ENCODE results near the gene CDX4. TPM values are rescaled to one million over a fixed set of nuclear protein-coding genes. Genes with fewer than 3 reads are reported as not detected.

CDX4 gene, protein sequence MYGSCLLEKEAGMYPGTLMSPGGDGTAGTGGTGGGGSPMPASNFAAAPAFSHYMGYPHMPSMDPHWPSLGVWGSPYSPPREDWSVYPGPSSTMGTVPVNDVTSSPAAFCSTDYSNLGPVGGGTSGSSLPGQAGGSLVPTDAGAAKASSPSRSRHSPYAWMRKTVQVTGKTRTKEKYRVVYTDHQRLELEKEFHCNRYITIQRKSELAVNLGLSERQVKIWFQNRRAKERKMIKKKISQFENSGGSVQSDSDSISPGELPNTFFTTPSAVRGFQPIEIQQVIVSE
- not detected for total RNA-seq
- polyA plus RNA-seq, result not detected

DNA sequence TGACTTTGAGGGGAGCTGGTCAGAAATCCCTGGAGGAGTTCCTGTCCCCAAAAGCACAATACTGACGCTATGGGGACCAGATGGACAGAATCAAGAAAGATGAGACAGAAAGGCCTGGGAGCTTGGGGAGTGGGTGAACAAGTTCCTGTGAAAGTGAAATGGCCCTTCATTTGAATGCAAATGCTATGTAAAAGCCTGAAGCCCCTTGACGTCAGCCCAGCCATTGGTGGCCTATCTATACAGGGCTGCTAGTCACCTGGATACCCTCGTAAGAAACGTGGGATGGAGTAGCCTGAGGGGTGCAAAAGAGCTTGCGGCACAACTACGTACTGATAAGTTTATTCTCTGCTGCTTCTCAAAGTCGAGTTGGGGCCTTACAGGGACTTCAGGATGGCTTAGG, at the start of gene CDX4:
TSS of gene CDX4 (plus strand) at position 223 of the 400 bp plus-strand sequence. CDS start 201 bp downstream, outside the sequence.
- Mint-ChIP-seq H3K27ac (no peak within 1 kb of the TSS), H3K4me1 (peaks cover 0 to 3% (median 1%) of the 10 kb centered on the region in 4 donors), H3K9me3 (peaks cover 0 to 3% (median 0%) of the 10 kb centered on the region in 7 donors), H3K36me3 (no peaks in the 10 kb centered on the region), H3K27me3 (peaks cover 45% of the 10 kb centered on the region), H3K4me3 (no peak within 1 kb of the TSS)
- H3K4me3 ChIP-seq (ENCODE audit: low read depth, low read length), result no peak within 1 kb of the TSS
- DNase-seq (no peak), ATAC-seq (ENCODE audit: low read depth in 2 of 2) (no peak)
- no peaks in the 10 kb centered on the region for H3K9me3 ChIP-seq (ENCODE audit: control insufficient read depth in 2 of 2, low read length in 2 of 2)
- peaks cover 3% of the 10 kb centered on the region for H3K27me3 ChIP-seq (ENCODE audit: control insufficient read depth, insufficient read depth, low read length)
- no peaks in the 10 kb centered on the region for H3K4me1 ChIP-seq (ENCODE audit: control insufficient read depth, insufficient read depth, low read length, poor library complexity, severe bottlenecking)
- no peaks in the 10 kb centered on the region for H3K36me3 ChIP-seq (ENCODE audit: control insufficient read depth, insufficient read depth, low read length)
- no peak within 1 kb of the TSS for H3K27ac ChIP-seq (ENCODE audit: insufficient read depth, low read length, poor library complexity, severe bottlenecking)

- Mint-ChIP-seq H3K4me1 (no peaks in the 10 kb centered on the region), H3K9me3 (peaks cover 0 to 3% (median 0%) of the 10 kb centered on the region in 7 donors), H3K27ac (no peak overlapping the region), H3K27me3 (no peaks in the 10 kb centered on the region), H3K36me3 (no peaks in the 10 kb centered on the region), H3K4me3 (no peak overlapping the region)
- ATAC-seq (ENCODE audit: low read depth in 2 of 2) (no peak), DNase-seq (no peak)
- no peak overlapping the region for H3K27ac ChIP-seq (ENCODE audit: insufficient read depth, low read length, poor library complexity, severe bottlenecking)
- no peaks in the 10 kb centered on the region for H3K27me3 ChIP-seq (ENCODE audit: control insufficient read depth, insufficient read depth, low read length)
- no peak overlapping the region for H3K4me3 ChIP-seq (ENCODE audit: low read depth, low read length)
- no peaks in the 10 kb centered on the region for H3K4me1 ChIP-seq (ENCODE audit: control insufficient read depth, insufficient read depth, low read length, poor library complexity, severe bottlenecking)
- H3K9me3 ChIP-seq (ENCODE audit: control insufficient read depth in 2 of 2, low read length in 2 of 2), result no peaks in the 10 kb centered on the region
- no peaks in the 10 kb centered on the region for H3K36me3 ChIP-seq (ENCODE audit: control insufficient read depth, insufficient read depth, low read length)
Observed at GRCh38 chrX:73398185-73398914, 48.5 kb upstream of the CDX4 start.

DNA sequence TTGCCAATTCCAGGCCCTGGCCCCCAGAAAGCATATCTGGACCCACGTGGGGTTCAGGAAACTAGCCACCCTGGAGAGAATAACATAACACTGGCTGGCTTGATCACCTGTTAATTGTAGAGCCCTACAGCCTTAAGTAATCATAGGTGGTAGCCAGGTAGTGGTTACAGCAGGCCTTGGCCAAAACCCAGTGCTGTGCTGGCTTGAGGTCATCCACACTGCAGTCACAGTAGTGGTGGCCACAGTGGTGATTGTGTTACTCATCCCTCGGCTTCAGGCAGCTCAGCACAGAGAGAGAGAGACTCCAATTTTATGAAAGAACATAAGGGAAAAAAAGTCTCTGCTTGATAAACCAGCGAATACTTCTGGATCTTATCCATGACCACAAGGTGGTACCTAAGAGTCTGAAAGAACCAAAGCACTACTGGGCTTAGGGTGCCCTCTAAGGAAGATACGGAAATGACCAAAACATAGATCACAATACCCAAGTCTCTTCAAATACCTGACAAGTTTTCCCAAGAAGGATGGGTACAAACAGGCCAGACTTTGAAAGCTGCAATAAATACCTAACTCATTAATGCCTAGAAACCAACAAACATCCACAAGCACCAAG, 46.6 kb upstream of the CDX4 start:
- DNase-seq (no peak), ATAC-seq (ENCODE audit: low read depth in 2 of 2) (no peak)
- Histone ChIP-seq H3K36me3 (ENCODE audit: control insufficient read depth, insufficient read depth, low read length) (no peaks in the 10 kb centered on the region), H3K9me3 (ENCODE audit: control insufficient read depth in 2 of 2, low read length in 2 of 2) (no peaks in the 10 kb centered on the region), H3K4me3 (ENCODE audit: low read depth, low read length) (no peak overlapping the region), H3K27ac (ENCODE audit: insufficient read depth, low read length, poor library complexity, severe bottlenecking) (no peak overlapping the region), H3K4me1 (ENCODE audit: control insufficient read depth, insufficient read depth, low read length, poor library complexity, severe bottlenecking) (no peaks in the 10 kb centered on the region), H3K27me3 (ENCODE audit: control insufficient read depth, insufficient read depth, low read length) (no peaks in the 10 kb centered on the region)
- no peaks in the 10 kb centered on the region for H3K4me1 Mint-ChIP-seq
- H3K36me3 Mint-ChIP-seq, result no peaks in the 10 kb centered on the region
- no peak overlapping the region for H3K27ac Mint-ChIP-seq
- H3K4me3 Mint-ChIP-seq, result no peak overlapping the region
- H3K27me3 Mint-ChIP-seq, result no peaks in the 10 kb centered on the region
- peaks cover 0 to 6% (median 0%) of the 10 kb centered on the region in 7 donors for H3K9me3 Mint-ChIP-seq

GRCh38 chrX:73401591-73402266, 45.1 kb upstream of the CDX4 start:
- Histone ChIP-seq H3K27ac (ENCODE audit: insufficient read depth, low read length, poor library complexity, severe bottlenecking) (no peak overlapping the region), H3K36me3 (ENCODE audit: control insufficient read depth, insufficient read depth, low read length) (no peaks in the 10 kb centered on the region), H3K9me3 (ENCODE audit: control insufficient read depth in 2 of 2, low read length in 2 of 2) (no peaks in the 10 kb centered on the region), H3K4me3 (ENCODE audit: low read depth, low read length) (no peak overlapping the region), H3K4me1 (ENCODE audit: control insufficient read depth, insufficient read depth, low read length, poor library complexity, severe bottlenecking) (no peaks in the 10 kb centered on the region), H3K27me3 (ENCODE audit: control insufficient read depth, insufficient read depth, low read length) (no peaks in the 10 kb centered on the region)
- ATAC-seq (ENCODE audit: low read depth in 2 of 2) (no peak), DNase-seq (no peak)
- Mint-ChIP-seq H3K36me3 (no peaks in the 10 kb centered on the region), H3K27me3 (no peaks in the 10 kb centered on the region), H3K9me3 (peaks cover 0 to 6% (median 0%) of the 10 kb centered on the region in 7 donors), H3K4me1 (no peaks in the 10 kb centered on the region), H3K4me3 (no peak overlapping the region), H3K27ac (peak overlapping the region in 1 of 3 donors; percentile 66)

DNA sequence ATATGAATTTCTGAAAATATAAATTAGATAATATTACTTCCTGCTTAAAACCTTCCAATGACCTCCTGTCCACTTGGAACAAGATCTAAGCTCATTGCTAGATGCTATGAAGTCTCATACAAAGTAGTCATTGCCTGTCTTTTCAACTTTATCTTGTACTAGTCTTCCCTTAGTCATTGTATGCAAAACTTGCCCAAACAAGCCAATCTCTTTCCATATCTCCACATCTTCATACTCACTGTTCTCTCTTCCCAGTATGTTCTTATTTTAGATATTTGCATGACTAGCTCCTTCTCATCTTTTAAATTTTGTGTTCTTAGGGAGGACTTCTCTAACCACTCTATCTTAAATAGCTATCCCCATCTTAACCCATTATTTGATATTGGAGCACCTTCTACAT, 33.9 kb upstream of the CDX4 start:
- H3K4me1 Mint-ChIP-seq, result no peaks in the 10 kb centered on the region
- no peaks in the 10 kb centered on the region for H3K36me3 Mint-ChIP-seq
- DNase-seq (no peak), ATAC-seq (ENCODE audit: low read depth in 2 of 2) (no peak)
- Histone ChIP-seq H3K27ac (ENCODE audit: insufficient read depth, low read length, poor library complexity, severe bottlenecking) (no peak overlapping the region), H3K9me3 (ENCODE audit: control insufficient read depth in 2 of 2, low read length in 2 of 2) (peaks cover 0 to 6% of the 10 kb centered on the region in 2 experiments), H3K27me3 (ENCODE audit: control insufficient read depth, insufficient read depth, low read length) (no peaks in the 10 kb centered on the region), H3K36me3 (ENCODE audit: control insufficient read depth, insufficient read depth, low read length) (no peaks in the 10 kb centered on the region), H3K4me1 (ENCODE audit: control insufficient read depth, insufficient read depth, low read length, poor library complexity, severe bottlenecking) (no peaks in the 10 kb centered on the region), H3K4me3 (ENCODE audit: low read depth, low read length) (no peak overlapping the region)
- H3K27ac Mint-ChIP-seq, result no peak overlapping the region
- H3K4me3 Mint-ChIP-seq, result no peak overlapping the region
- H3K27me3 Mint-ChIP-seq, result no peaks in the 10 kb centered on the region
- H3K9me3 Mint-ChIP-seq, result peaks cover 0 to 6% (median 2%) of the 10 kb centered on the region in 7 donors

- no peaks in the 10 kb centered on the region for H3K4me1 ChIP-seq (ENCODE audit: control insufficient read depth, insufficient read depth, low read length, poor library complexity, severe bottlenecking)
- no peaks in the 10 kb centered on the region for H3K36me3 ChIP-seq (ENCODE audit: control insufficient read depth, insufficient read depth, low read length)
- H3K9me3 Mint-ChIP-seq, result peaks cover 0 to 3% (median 0%) of the 10 kb centered on the region in 7 donors
- H3K4me3 ChIP-seq (ENCODE audit: low read depth, low read length), result no peak overlapping the region
- H3K27ac Mint-ChIP-seq, result no peak overlapping the region
- H3K27me3 Mint-ChIP-seq, result peaks cover 40% of the 10 kb centered on the region
- H3K4me1 Mint-ChIP-seq, result peaks cover 0 to 3% (median 1%) of the 10 kb centered on the region in 4 donors
- H3K27ac ChIP-seq (ENCODE audit: insufficient read depth, low read length, poor library complexity, severe bottlenecking), result no peak overlapping the region
- no peaks in the 10 kb centered on the region for H3K9me3 ChIP-seq (ENCODE audit: control insufficient read depth in 2 of 2, low read length in 2 of 2)
- no peaks in the 10 kb centered on the region for H3K36me3 Mint-ChIP-seq
- H3K27me3 ChIP-seq (ENCODE audit: control insufficient read depth, insufficient read depth, low read length), result peaks cover 3% of the 10 kb centered on the region
- no peak overlapping the region for H3K4me3 Mint-ChIP-seq
- no peak for ATAC-seq (ENCODE audit: low read depth in 2 of 2)
- no peak for DNase-seq
Observed at GRCh38 chrX:73447311-73447794, 500 bp downstream of the CDX4 start.

- Histone ChIP-seq H3K36me3 (ENCODE audit: control insufficient read depth, insufficient read depth, low read length) (no peaks in the 10 kb centered on the region), H3K27ac (ENCODE audit: insufficient read depth, low read length, poor library complexity, severe bottlenecking) (no peak overlapping the region), H3K4me1 (ENCODE audit: control insufficient read depth, insufficient read depth, low read length, poor library complexity, severe bottlenecking) (no peaks in the 10 kb centered on the region), H3K4me3 (ENCODE audit: low read depth, low read length) (no peak overlapping the region), H3K9me3 (ENCODE audit: control insufficient read depth in 2 of 2, low read length in 2 of 2) (no peaks in the 10 kb centered on the region), H3K27me3 (ENCODE audit: control insufficient read depth, insufficient read depth, low read length) (peaks cover 3% of the 10 kb centered on the region)
- no peak for ATAC-seq (ENCODE audit: low read depth in 2 of 2)
- Mint-ChIP-seq H3K4me3 (peak overlapping the region in 1 of 4 donors; percentile 7), H3K36me3 (no peaks in the 10 kb centered on the region), H3K27me3 (peaks cover 40% of the 10 kb centered on the region), H3K4me1 (peaks cover 0 to 3% (median 1%) of the 10 kb centered on the region in 4 donors), H3K27ac (no peak overlapping the region), H3K9me3 (peaks cover 0 to 3% (median 0%) of the 10 kb centered on the region in 7 donors)
- DNase-seq, result no peak
Observed at GRCh38 chrX:73448379-73448778, 1.5 kb downstream of the CDX4 start.
